Neural crest cell (in vitro differentiated cells): Measurements from ENCODE around the gene PLSCR3. TPM values are rescaled to one million over a fixed set of nuclear protein-coding genes. Genes with fewer than 3 reads are reported as not detected.
"Not testable (repeated sequence)": the region's sequence is repeated elsewhere in the genome, so short reads cannot be mapped to it uniquely, and the experiment has no call there.

Experiments used
- DNase-seq: peaks from one replicate; pipeline ENCODE4 v3.0.0; 2021; ENCODE audit warnings: low read depth, mixed read lengths, low spot score
- H3K27ac Mint-ChIP-seq: one replicate; pipeline ENCODE4 v1.8.0; 2021; ENCODE audit warnings: mild to moderate bottlenecking, mixed read lengths; ENCODE audit not compliant: unreplicated experiment
- H3K27me3 Mint-ChIP-seq: 2 replicates; pipeline ENCODE4 v1.8.0; 2021; ENCODE audit warnings: low read depth, mild to moderate bottlenecking, mixed read lengths
- H3K36me3 Mint-ChIP-seq: 2 replicates; pipeline ENCODE4 v1.8.0; 2021; ENCODE audit warnings: low read depth, mild to moderate bottlenecking, mixed read lengths
- H3K4me1 Mint-ChIP-seq: 2 replicates; pipeline ENCODE4 v1.8.0; 2021; ENCODE audit warnings: mixed read lengths
- H3K4me3 Mint-ChIP-seq: one replicate; pipeline ENCODE4 v1.8.0; 2021; ENCODE audit warnings: mild to moderate bottlenecking, mixed read lengths
- H3K9me3 Mint-ChIP-seq: 2 replicates; pipeline ENCODE4 v1.8.0; 2021; ENCODE audit warnings: mixed read lengths
- CTCF ChIP-seq: fragments of 200-600 bp; sonication (generic); conservative IDR thresholded peaks from 2 replicates; pipeline ENCODE4 v1.5.0; 2021; ENCODE audit warnings: antibody characterized with exemption, mild to moderate bottlenecking
- total RNA-seq: library from RNA; stranded (reverse); gene quantifications from 2 replicates; pipeline ENCODE4 v1.2.1, GENCODE V29; 2021

PLSCR3 gene
- total RNA-seq, 1 donor from 2014 or later = 25.7 TPM

GRCh38 chr17:7380321-7380720, 14.0 kb downstream of the PLSCR3 start:
- DNase-seq = no peak
- Mint-ChIP-seq H3K27me3 (peaks cover 76% of the 10 kb centered on the region), H3K4me1 (peaks cover 11% of the 10 kb centered on the region), H3K9me3 (peaks cover 6% of the 10 kb centered on the region), H3K27ac (no peak overlapping the region), H3K4me3 (peak overlapping the region; percentile 73), H3K36me3 (peaks cover 5% of the 10 kb centered on the region)
- TF ChIP-seq CTCF = no peak

GRCh38 chr17:7379134-7379533, 15.2 kb downstream of the PLSCR3 start:
- peaks cover 11% of the 10 kb centered on the region for H3K4me1 Mint-ChIP-seq
- H3K27me3 Mint-ChIP-seq = peaks cover 69% of the 10 kb centered on the region
- no peak overlapping the region for H3K27ac Mint-ChIP-seq
- H3K9me3 Mint-ChIP-seq = peaks cover 6% of the 10 kb centered on the region
- H3K36me3 Mint-ChIP-seq = peaks cover 5% of the 10 kb centered on the region
- TF ChIP-seq CTCF = no peak
- no peak overlapping the region for H3K4me3 Mint-ChIP-seq
- no peak for DNase-seq

GRCh38 chr17:7374353-7374752, 20.0 kb downstream of the PLSCR3 start:
- no peaks in the 10 kb centered on the region for H3K4me1 Mint-ChIP-seq
- no peak overlapping the region for H3K27ac Mint-ChIP-seq
- peaks cover 4% of the 10 kb centered on the region for H3K36me3 Mint-ChIP-seq
- TF ChIP-seq CTCF = no peak
- H3K27me3 Mint-ChIP-seq = peaks cover 36% of the 10 kb centered on the region
- no peak overlapping the region for H3K4me3 Mint-ChIP-seq
- peaks cover 4% of the 10 kb centered on the region for H3K9me3 Mint-ChIP-seq
- no peak for DNase-seq

- no peak overlapping the region for H3K27ac Mint-ChIP-seq
- no peaks in the 10 kb centered on the region for H3K36me3 Mint-ChIP-seq
- H3K9me3 Mint-ChIP-seq = no peaks in the 10 kb centered on the region
- TF ChIP-seq CTCF = no peak
- H3K27me3 Mint-ChIP-seq = peaks cover 18% of the 10 kb centered on the region
- H3K4me1 Mint-ChIP-seq = peaks cover 4% of the 10 kb centered on the region
- H3K4me3 Mint-ChIP-seq = no peak overlapping the region
- DNase-seq = no peak
These were observed 23.5 kb downstream of the PLSCR3 start for GRCh38 chr17:7370853-7371252.

- H3K27me3 Mint-ChIP-seq = peaks cover 18% of the 10 kb centered on the region
- no peak for TF ChIP-seq CTCF
- no peak overlapping the region for H3K27ac Mint-ChIP-seq
- no peaks in the 10 kb centered on the region for H3K9me3 Mint-ChIP-seq
- H3K4me1 Mint-ChIP-seq = peaks cover 4% of the 10 kb centered on the region
- H3K36me3 Mint-ChIP-seq = no peaks in the 10 kb centered on the region
- H3K4me3 Mint-ChIP-seq = no peak overlapping the region
- no peak for DNase-seq
These were observed 24.5 kb downstream of the PLSCR3 start for GRCh38 chr17:7369825-7370224.

GRCh38 chr17:7368599-7368994, 25.7 kb downstream of the PLSCR3 start:
- H3K27me3 Mint-ChIP-seq = peaks cover 12% of the 10 kb centered on the region
- H3K27ac Mint-ChIP-seq = not testable (repeated sequence)

More at GRCh38 chr17:7368599-7368994, 25.7 kb downstream of the PLSCR3 start:
- not testable (repeated sequence) for H3K36me3 Mint-ChIP-seq, H3K9me3 Mint-ChIP-seq, H3K4me3 Mint-ChIP-seq, H3K4me1 Mint-ChIP-seq, DNase-seq
